HG02981 (cell line): Measurements from ENCODE around the gene FCHO2.
"Not testable (repeated sequence)": the region's sequence is repeated elsewhere in the genome, so short reads cannot be mapped to it uniquely, and the experiment has no call there.

Source experiments
- ATAC-seq: cut with Tn5 transposase; IDR thresholded peaks from one replicate; pipeline ENCODE4 v1.9.1; 2021; ENCODE audit warnings: mild to moderate bottlenecking, moderate library complexity; ENCODE audit not compliant: unreplicated experiment

Gene FCHO2

GRCh38 chr5:72955143-72955767, 586 bp upstream of the FCHO2 start:
- peak; percentile 34 for ATAC-seq

GRCh38 chr5:72956324-72957140, 691 bp downstream of the FCHO2 start:
- ATAC-seq, result peak; percentile 31

GRCh38 chr5:72957337-72957736, 1.5 kb downstream of the FCHO2 start:
- ATAC-seq, result no peak

GRCh38 chr5:72959257-72959656, 3.4 kb downstream of the FCHO2 start:
- ATAC-seq, result no peak

GRCh38 chr5:72974481-72974880, 18.6 kb downstream of the FCHO2 start:
- not testable (repeated sequence) for ATAC-seq

GRCh38 chr5:72976810-72977209, 21.0 kb downstream of the FCHO2 start:
- not testable (repeated sequence) for ATAC-seq

GRCh38 chr5:72985719-72986118, 29.9 kb downstream of the FCHO2 start:
- ATAC-seq, result no peak

- no peak for ATAC-seq
These were observed 32.9 kb downstream of the FCHO2 start for GRCh38 chr5:72988769-72989168.

- ATAC-seq, result no peak
These were observed 35.6 kb downstream of the FCHO2 start for GRCh38 chr5:72991394-72991793.

- no peak for ATAC-seq
These were observed 38.7 kb downstream of the FCHO2 start for GRCh38 chr5:72994578-72994977.

GRCh38 chr5:72996632-72997031, 40.8 kb downstream of the FCHO2 start:
- no peak for ATAC-seq

- ATAC-seq, result no peak
These were observed 44.1 kb downstream of the FCHO2 start for GRCh38 chr5:72999916-73000315.

- no peak for ATAC-seq
These were observed 50.0 kb downstream of the FCHO2 start for GRCh38 chr5:73005886-73006285.

GRCh38 chr5:73007051-73007450, 51.2 kb downstream of the FCHO2 start:
- ATAC-seq, result no peak

GRCh38 chr5:73008831-73009230, 53.0 kb downstream of the FCHO2 start:
- ATAC-seq, result no peak

GRCh38 chr5:73011612-73012011, 55.8 kb downstream of the FCHO2 start:
- ATAC-seq, result not testable (repeated sequence)

- ATAC-seq, result no peak
These were observed 63.1 kb downstream of the FCHO2 start for GRCh38 chr5:73018892-73019291.

GRCh38 chr5:73019766-73020165, 63.9 kb downstream of the FCHO2 start:
- ATAC-seq, result no peak

GRCh38 chr5:73022471-73023169, 66.8 kb downstream of the FCHO2 start:
- no peak for ATAC-seq

- ATAC-seq, result not testable (repeated sequence)
These were observed 69.2 kb downstream of the FCHO2 start for GRCh38 chr5:73024946-73025544.

GRCh38 chr5:73027361-73027760, 71.5 kb downstream of the FCHO2 start:
- no peak for ATAC-seq
